ENCODE measurements around the gene CDK5. TPM values are rescaled to one million over a fixed set of nuclear protein-coding genes. Genes with fewer than 3 reads are reported as not detected.
"Not testable (repeated sequence)": the region's sequence is repeated elsewhere in the genome, so short reads cannot be mapped to it uniquely, and the experiment has no call there.

The CDK5 gene
- total RNA-seq, 3 donors from 2014 or later: 14.1 to 15.0 (median 14.3) TPM

GRCh38 chr7:151046603-151047573 is 10.8 kb downstream of the CDK5 start:
- DNase-seq: no peak
- peaks cover 5% of the 10 kb centered on the region for H3K27me3 Mint-ChIP-seq (ENCODE audit: low read depth)
- ATAC-seq: no peak
- H3K36me3 Mint-ChIP-seq (ENCODE audit: insufficient read depth): peaks cover 2% of the 10 kb centered on the region
- no peaks in the 10 kb centered on the region for H3K4me1 Mint-ChIP-seq (ENCODE audit: low read depth)
- H3K4me3 Mint-ChIP-seq: no peak overlapping the region
- no peaks in the 10 kb centered on the region for H3K9me3 Mint-ChIP-seq

DNA sequence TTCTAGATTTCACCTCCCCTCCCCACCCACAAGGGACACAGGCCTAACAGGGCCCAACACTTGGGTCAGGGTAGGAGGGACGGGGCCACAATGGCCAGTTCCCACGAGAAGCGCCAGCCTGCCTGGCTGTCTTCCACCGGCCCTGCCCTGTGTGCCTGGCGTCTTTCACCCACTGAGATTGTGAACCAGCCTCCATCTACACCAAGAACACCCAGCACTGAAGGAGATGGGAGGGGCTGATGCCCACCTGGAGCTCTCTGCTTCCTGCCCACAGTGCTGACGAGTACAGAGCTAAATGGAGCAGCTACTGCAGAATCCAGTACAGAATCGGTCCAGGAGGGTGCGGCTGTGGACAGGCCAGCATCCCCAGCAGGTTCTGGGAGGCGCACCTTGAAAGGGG is 11.7 kb downstream of the CDK5 start:
- no peak for ATAC-seq
- Mint-ChIP-seq H3K4me3 (no peak overlapping the region), H3K27me3 (ENCODE audit: low read depth) (peaks cover 5% of the 10 kb centered on the region), H3K9me3 (no peaks in the 10 kb centered on the region), H3K4me1 (ENCODE audit: low read depth) (no peaks in the 10 kb centered on the region), H3K36me3 (ENCODE audit: insufficient read depth) (peaks cover 2% of the 10 kb centered on the region)
- no peak for DNase-seq

GRCh38 chr7:151045262-151045661 is 12.4 kb downstream of the CDK5 start:
- no peaks in the 10 kb centered on the region for H3K4me1 Mint-ChIP-seq (ENCODE audit: low read depth)
- no peaks in the 10 kb centered on the region for H3K9me3 Mint-ChIP-seq

GRCh38 chr7:151043959-151044358 is 13.7 kb downstream of the CDK5 start:
- ATAC-seq: no peak
- Mint-ChIP-seq H3K36me3 (ENCODE audit: insufficient read depth) (peaks cover 2% of the 10 kb centered on the region), H3K4me3 (no peak overlapping the region), H3K27me3 (ENCODE audit: low read depth) (no peaks in the 10 kb centered on the region), H3K4me1 (ENCODE audit: low read depth) (peaks cover 11% of the 10 kb centered on the region), H3K9me3 (no peaks in the 10 kb centered on the region)
- DNase-seq: no peak

More at GRCh38 chr7:151045262-151045661, 12.4 kb downstream of the CDK5 start:
- H3K27me3 Mint-ChIP-seq (ENCODE audit: low read depth): peaks cover 3% of the 10 kb centered on the region
- peaks cover 2% of the 10 kb centered on the region for H3K36me3 Mint-ChIP-seq (ENCODE audit: insufficient read depth)
- no peak for ATAC-seq
- no peak for DNase-seq
- no peak overlapping the region for H3K4me3 Mint-ChIP-seq

DNA sequence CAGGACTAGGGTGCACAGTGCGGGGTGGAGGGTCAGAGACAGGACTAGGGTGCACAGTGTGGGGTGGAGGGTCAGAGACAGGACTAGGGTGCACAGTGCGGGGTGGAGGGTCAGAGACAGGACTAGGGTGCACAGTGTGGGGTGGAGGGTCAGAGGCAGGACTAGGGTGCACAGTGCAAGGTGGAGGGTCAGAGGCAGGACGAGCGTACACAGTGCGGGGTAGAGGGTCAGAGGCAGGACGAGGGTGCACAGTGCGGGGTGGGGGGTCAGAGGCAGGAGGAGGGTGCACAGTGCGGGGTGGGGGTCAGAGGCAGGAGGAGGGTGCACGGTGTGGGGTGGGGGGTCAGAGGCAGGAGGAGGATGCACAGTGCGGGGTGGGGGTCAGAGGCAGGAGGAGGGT is 14.2 kb downstream of the CDK5 start:
- DNase-seq; H3K27me3 Mint-ChIP-seq (ENCODE audit: low read depth); ATAC-seq; H3K9me3 Mint-ChIP-seq; H3K36me3 Mint-ChIP-seq (ENCODE audit: insufficient read depth); H3K4me3 Mint-ChIP-seq: not testable (repeated sequence)
- H3K4me1 Mint-ChIP-seq (ENCODE audit: low read depth): peaks cover 16% of the 10 kb centered on the region

- Mint-ChIP-seq H3K4me3 (no peak overlapping the region), H3K4me1 (ENCODE audit: low read depth) (peaks cover 16% of the 10 kb centered on the region), H3K9me3 (no peaks in the 10 kb centered on the region), H3K36me3 (ENCODE audit: insufficient read depth) (peaks cover 2% of the 10 kb centered on the region), H3K27me3 (ENCODE audit: low read depth) (no peaks in the 10 kb centered on the region)
- DNase-seq: no peak
- ATAC-seq: no peak
Measured at GRCh38 chr7:151040616-151041375, 16.9 kb downstream of the CDK5 start.

DNA sequence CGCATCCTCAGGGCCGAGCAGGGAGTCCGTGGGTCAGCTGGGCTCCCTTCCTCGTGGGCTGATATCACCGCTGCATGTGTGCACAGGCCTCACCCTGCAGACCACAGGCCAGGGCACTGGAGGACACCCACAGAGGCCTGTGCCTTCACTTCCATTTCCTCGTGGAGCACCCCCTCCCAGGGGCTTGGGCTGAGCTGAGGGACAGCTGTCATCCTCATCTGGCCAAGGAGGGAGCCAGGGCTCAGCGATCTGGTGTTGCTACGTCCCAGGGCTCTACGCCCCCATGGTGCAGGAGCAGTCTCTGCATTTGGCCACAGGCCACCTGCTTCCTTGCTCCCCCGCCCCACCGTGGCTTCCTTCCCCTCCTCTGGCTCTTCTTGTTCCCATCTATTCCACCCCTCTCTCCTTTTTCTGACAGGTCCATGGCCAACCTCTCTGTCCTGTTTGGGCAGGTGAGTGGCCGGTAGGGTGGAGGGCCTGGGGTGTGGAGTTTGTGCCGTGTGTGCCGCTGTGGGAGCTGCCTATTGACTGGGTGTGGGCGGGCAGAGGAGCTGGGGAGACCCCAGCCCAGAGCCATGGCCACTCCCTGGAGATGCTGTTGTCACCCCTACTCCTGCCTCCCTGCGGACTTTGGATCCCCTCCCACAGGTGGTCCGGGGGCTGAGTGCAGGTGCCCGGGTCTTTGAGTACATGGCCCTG is 17.7 kb downstream of the CDK5 start:
- DNase-seq (no peak), ATAC-seq (no peak)
- Mint-ChIP-seq H3K4me3 (no peak overlapping the region), H3K9me3 (no peaks in the 10 kb centered on the region), H3K27me3 (ENCODE audit: low read depth) (no peaks in the 10 kb centered on the region), H3K4me1 (ENCODE audit: low read depth) (peaks cover 16% of the 10 kb centered on the region), H3K36me3 (ENCODE audit: insufficient read depth) (peaks cover 6% of the 10 kb centered on the region)

DNA sequence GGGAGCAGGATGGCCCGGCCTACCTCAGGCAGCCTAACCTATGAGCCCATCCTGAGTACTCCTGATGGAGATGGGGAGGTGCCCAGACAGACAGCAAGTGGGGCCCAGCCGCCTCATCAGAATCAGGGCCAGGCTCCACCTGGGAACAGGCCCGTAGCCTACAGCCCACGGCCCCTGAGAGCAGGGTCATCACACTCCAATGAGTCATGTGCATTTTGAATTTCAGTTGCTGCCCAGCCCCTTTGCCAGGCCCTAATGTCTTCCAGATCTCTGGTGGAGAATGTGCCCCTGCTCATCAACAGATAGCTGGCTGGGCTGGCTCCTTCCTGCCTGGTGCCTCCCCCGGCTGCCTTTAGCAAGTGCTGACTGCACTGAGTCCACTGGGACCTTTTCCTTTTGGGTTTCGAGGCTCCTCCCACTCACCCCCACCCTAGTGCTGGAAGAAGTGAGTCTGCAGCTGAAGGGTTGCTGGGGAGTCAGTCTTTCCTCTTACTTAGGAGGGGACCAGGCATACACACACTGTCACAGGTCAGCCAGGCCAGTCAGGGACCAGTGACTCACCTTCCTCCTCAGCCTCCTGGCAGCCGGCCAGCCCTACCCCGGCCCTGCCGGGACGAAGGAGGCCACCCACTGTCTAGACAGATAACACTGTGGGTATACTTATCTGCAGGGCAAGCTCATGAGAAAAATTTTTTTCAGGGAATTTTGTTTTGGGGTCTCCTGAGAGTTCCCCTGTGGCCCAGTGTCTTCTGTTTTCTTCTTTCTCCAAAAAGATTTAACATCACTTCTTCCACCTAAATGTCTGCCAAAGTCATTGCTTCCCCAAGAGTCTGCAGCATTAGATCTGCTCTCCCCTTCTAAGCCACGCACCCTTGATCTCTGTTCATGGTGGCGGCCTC is 18.5 kb downstream of the CDK5 start:
- no peaks in the 10 kb centered on the region for H3K9me3 Mint-ChIP-seq
- peaks cover 4% of the 10 kb centered on the region for H3K36me3 Mint-ChIP-seq (ENCODE audit: insufficient read depth)
- no peaks in the 10 kb centered on the region for H3K27me3 Mint-ChIP-seq (ENCODE audit: low read depth)
- DNase-seq (peak; percentile 64), ATAC-seq (peak; percentile 85 to 88)
- H3K4me1 Mint-ChIP-seq (ENCODE audit: low read depth): peaks cover 16% of the 10 kb centered on the region
- peak overlapping the region; percentile 51 for H3K4me3 Mint-ChIP-seq

- Mint-ChIP-seq H3K4me3 (no peak overlapping the region), H3K36me3 (ENCODE audit: insufficient read depth) (peaks cover 6% of the 10 kb centered on the region), H3K9me3 (no peaks in the 10 kb centered on the region), H3K27me3 (ENCODE audit: low read depth) (no peaks in the 10 kb centered on the region), H3K4me1 (ENCODE audit: low read depth) (peaks cover 16% of the 10 kb centered on the region)
- ATAC-seq: no peak
- no peak for DNase-seq
Measured at GRCh38 chr7:151035902-151036301, 21.8 kb downstream of the CDK5 start.

DNA sequence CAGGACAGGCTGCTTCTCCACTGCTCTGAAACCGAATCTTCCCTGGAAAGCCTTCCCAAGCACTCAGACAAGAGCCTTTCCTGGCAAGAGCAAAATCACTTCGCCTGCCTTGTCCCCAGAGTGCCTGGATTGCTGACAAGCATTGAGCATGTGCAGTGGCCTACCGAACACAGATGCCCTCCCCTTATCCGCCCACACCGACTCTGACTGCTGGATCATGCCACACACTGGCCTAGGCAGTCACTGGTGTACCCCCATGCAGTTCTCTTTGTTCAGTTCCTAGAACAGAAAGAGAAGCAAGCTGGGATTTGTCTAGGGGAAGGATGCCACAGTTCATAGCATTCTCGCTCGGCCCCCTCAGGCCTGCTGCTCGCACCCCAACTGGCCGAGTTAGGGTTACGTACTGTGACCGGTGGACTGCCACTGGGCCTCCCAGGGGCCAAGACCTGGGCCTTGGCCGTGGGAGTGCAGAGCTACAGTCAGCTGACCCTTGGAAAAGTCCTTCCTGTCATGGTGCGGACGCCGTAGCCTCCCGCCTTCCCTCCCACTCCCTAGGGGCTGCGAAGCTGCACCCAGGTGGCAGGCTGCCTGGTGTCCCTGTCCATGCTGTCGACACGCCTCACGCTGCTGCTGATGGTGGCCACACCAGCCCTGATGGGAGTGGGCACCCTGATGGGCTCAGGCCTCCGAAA is 22.5 kb downstream of the CDK5 start:
- H3K36me3 Mint-ChIP-seq (ENCODE audit: insufficient read depth): peaks cover 6% of the 10 kb centered on the region
- no peaks in the 10 kb centered on the region for H3K27me3 Mint-ChIP-seq (ENCODE audit: low read depth)
- H3K4me3 Mint-ChIP-seq: no peak overlapping the region
- DNase-seq (no peak), ATAC-seq (no peak)
- no peaks in the 10 kb centered on the region for H3K9me3 Mint-ChIP-seq
- H3K4me1 Mint-ChIP-seq (ENCODE audit: low read depth): peaks cover 16% of the 10 kb centered on the region

- H3K27me3 Mint-ChIP-seq (ENCODE audit: low read depth): no peaks in the 10 kb centered on the region
- peaks cover 6% of the 10 kb centered on the region for H3K36me3 Mint-ChIP-seq (ENCODE audit: insufficient read depth)
- ATAC-seq (no peak), DNase-seq (no peak)
- peaks cover 14% of the 10 kb centered on the region for H3K4me1 Mint-ChIP-seq (ENCODE audit: low read depth)
- no peak overlapping the region for H3K4me3 Mint-ChIP-seq
- H3K9me3 Mint-ChIP-seq: no peaks in the 10 kb centered on the region
Measured at GRCh38 chr7:151034312-151035025, 23.2 kb downstream of the CDK5 start.

DNA sequence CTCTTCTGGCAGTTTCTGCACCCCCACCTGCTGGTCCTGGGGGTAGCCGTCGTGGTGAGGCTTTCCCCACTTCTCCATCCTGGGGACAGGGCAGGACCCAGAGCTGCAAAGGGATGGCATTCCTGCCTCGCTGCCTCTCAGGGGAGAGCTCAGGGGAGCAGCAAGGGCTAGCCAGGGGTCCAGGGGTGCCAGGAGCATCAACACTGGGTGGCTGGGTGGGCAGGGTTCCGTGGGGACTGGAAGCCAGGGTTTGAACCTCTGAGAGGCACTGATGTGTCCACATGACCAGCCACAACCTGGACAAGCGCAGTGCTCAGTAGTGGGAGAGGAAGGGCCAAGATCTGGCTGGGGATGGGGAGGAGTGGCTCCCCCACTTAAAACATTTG is 23.8 kb downstream of the CDK5 start:
- Mint-ChIP-seq H3K27me3 (ENCODE audit: low read depth) (no peaks in the 10 kb centered on the region), H3K9me3 (no peaks in the 10 kb centered on the region), H3K4me1 (ENCODE audit: low read depth) (peaks cover 12% of the 10 kb centered on the region), H3K4me3 (no peak overlapping the region), H3K36me3 (ENCODE audit: insufficient read depth) (peaks cover 6% of the 10 kb centered on the region)
- ATAC-seq: no peak
- no peak for DNase-seq
